Breast epithelium (tissue), 3 donors: ENCODE data around the gene CDC73.

Source experiments
- POLR2A ChIP-seq: fragments of 450-650 bp; IDR thresholded peaks from one replicate; pipeline ENCODE4 v1.6.1; 2016; ENCODE audit warnings: antibody characterized with exemption, mild to moderate bottlenecking, moderate library complexity
- POLR2AphosphoS5 ChIP-seq, 3 donors: sonication (generic); formaldehyde crosslinking; IDR thresholded peaks; one replicate each; pipeline ENCODE4 v1.6.1; 2017; ENCODE audit warnings: antibody characterized with exemption in 3 of 3
- TF ChIP-seq, protein P1 (sequence below), 3 donors: fragments of 450-650 bp; IDR thresholded peaks; one replicate each; pipeline ENCODE4 v1.5.1; 2016 to 2017; ENCODE audit warnings: antibody characterized with exemption in 3 of 3, mild to moderate bottlenecking in 3 of 3, moderate library complexity in 3 of 3

DNA sequence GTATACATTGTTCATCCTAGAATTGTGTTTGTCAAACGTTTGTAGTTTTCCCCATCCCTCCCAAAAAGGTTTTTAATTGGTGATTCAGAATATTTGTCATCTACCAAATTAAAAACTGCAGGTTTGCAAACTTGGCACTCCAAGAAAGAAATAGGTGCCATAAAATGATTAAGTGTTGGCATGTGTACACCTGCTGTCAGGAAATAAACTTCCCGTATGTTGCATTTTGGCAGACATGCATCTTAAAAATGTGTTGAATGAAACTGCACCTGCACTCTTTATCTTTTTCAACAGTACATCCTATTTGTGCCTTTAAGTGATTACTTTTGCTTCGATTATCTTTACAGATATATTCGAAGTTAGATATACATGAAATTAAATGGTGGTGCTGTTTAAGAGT is 57.3 kb downstream of the CDC73 start:
- TF ChIP-seq, protein P1, sequence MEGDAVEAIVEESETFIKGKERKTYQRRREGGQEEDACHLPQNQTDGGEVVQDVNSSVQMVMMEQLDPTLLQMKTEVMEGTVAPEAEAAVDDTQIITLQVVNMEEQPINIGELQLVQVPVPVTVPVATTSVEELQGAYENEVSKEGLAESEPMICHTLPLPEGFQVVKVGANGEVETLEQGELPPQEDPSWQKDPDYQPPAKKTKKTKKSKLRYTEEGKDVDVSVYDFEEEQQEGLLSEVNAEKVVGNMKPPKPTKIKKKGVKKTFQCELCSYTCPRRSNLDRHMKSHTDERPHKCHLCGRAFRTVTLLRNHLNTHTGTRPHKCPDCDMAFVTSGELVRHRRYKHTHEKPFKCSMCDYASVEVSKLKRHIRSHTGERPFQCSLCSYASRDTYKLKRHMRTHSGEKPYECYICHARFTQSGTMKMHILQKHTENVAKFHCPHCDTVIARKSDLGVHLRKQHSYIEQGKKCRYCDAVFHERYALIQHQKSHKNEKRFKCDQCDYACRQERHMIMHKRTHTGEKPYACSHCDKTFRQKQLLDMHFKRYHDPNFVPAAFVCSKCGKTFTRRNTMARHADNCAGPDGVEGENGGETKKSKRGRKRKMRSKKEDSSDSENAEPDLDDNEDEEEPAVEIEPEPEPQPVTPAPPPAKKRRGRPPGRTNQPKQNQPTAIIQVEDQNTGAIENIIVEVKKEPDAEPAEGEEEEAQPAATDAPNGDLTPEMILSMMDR (IDR thresholded peaks at IDR 0.05): no peak
- TF ChIP-seq POLR2AphosphoS5 (IDR thresholded peaks at IDR 0.05) (no peak), POLR2A (no peak)
